ENCODE data around the gene ZNF142. TPM values are rescaled to one million over a fixed set of nuclear protein-coding genes. Genes with fewer than 3 reads are reported as not detected.

ZNF142 gene
- total RNA-seq, 4 donors from 2014 or later: 15.2 to 31.1 (median 20.1) TPM

DNA sequence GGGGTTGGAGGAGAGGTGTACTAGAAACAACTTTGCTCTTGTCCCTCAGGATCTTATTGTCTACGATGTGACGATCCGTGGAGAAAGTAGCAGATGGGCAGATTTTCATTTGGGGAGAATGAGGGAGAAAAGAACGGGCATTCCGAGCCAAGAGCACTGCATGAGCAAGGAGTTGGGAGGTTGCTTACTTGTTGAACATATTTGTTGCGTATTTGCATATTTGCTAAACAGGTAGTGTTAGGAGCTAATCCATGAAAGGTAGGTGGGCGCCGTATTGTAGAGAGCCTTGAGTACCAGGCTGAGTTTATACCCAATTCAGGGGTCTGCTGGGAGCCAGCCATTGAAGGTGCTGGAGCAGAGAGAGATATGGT, 550 bp upstream of the ZNF142 start:
- TF ChIP-seq POLR2A (IDR thresholded peaks at IDR 0.05): no peak
- TF ChIP-seq, protein P1, sequence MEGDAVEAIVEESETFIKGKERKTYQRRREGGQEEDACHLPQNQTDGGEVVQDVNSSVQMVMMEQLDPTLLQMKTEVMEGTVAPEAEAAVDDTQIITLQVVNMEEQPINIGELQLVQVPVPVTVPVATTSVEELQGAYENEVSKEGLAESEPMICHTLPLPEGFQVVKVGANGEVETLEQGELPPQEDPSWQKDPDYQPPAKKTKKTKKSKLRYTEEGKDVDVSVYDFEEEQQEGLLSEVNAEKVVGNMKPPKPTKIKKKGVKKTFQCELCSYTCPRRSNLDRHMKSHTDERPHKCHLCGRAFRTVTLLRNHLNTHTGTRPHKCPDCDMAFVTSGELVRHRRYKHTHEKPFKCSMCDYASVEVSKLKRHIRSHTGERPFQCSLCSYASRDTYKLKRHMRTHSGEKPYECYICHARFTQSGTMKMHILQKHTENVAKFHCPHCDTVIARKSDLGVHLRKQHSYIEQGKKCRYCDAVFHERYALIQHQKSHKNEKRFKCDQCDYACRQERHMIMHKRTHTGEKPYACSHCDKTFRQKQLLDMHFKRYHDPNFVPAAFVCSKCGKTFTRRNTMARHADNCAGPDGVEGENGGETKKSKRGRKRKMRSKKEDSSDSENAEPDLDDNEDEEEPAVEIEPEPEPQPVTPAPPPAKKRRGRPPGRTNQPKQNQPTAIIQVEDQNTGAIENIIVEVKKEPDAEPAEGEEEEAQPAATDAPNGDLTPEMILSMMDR (IDR thresholded peaks at IDR 0.05): no peak
- intact Hi-C loops (cut with DNase I; ENCODE audit: low total_unique reads): no loop called here
- WGBS, 2 donors: 14 to 19% methylated on average over 8 of the region's 8 CpGs
- H3K4me3 ChIP-seq (ENCODE audit: low read depth, poor library complexity, severe bottlenecking): peak overlapping the region; percentile 58
- DNase-seq (ENCODE audit: low spot score in 2 of 2): no peak

DNA sequence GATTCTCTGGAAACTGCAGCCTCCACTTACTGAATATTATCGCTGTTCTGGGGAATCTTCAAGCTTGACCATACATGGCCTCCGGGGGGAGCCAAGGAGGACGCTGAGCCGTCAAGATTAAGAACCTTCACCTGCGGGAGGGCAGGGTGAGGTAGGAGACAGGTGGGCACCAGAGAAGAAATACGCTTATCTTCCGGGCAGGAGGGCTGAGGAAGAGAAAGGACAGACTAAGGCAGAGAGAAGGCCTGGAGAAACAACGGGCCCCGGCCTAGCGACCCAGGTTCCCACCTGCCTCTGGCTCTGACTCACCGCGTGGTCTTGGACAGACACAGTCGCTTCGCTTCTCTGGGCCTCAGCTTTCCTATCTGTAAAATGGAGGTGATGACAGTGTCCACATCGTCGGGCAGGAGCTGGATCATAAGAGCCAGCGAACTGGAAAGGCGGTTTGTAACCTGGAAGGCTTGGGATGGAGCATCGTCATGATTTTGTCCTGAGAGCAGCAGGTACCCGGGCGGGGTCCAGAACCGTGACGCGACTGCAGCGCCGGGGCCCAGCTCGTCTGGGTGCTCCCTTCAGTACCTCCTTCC, 659 bp downstream of the ZNF142 start:
- intact Hi-C loops (cut with DNase I; ENCODE audit: low total_unique reads): no loop called here
- DNase-seq (ENCODE audit: low spot score in 2 of 2): no peak

DNA sequence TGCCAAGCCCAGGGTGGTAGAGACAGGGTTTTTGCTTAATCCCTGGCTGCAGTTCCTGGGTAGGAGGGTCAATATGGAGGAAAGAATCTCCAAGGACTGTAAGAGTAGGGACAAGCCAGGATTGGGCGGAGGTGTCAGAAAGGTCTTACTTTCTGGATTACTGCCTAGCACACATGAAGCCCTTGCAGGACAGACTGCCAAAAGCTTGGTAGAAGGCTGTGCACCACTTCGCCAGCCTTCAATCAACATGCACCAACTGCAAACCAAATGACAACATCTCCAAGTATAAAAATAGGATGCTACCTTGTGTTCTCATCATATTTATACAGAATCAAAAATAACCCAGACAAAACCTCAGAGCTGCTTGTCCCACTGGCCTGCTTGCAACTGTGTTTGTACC, 3.7 kb downstream of the ZNF142 start:
- H3K4me3 ChIP-seq (ENCODE audit: low read depth, poor library complexity, severe bottlenecking): no peak overlapping the region
- intact Hi-C loops (cut with DNase I; ENCODE audit: low total_unique reads): no loop called here
- TF ChIP-seq, protein P1 (IDR thresholded peaks at IDR 0.05): no peak
- no peak for TF ChIP-seq POLR2A (IDR thresholded peaks at IDR 0.05)
- WGBS, 2 donors: 72 to 85% methylated on average over 2 of the region's 2 CpGs
- DNase-seq (ENCODE audit: low spot score in 2 of 2): no peak

More for the DNA sequence above, 659 bp downstream of the ZNF142 start:
- no peak for TF ChIP-seq POLR2A (IDR thresholded peaks at IDR 0.05)
- TF ChIP-seq, protein P1 (IDR thresholded peaks at IDR 0.05): no peak
- H3K4me3 ChIP-seq (ENCODE audit: low read depth, poor library complexity, severe bottlenecking): peak overlapping the region; percentile 58
- WGBS, 2 donors: 2% methylated on average over 26 to 27 of the region's 27 CpGs

DNA sequence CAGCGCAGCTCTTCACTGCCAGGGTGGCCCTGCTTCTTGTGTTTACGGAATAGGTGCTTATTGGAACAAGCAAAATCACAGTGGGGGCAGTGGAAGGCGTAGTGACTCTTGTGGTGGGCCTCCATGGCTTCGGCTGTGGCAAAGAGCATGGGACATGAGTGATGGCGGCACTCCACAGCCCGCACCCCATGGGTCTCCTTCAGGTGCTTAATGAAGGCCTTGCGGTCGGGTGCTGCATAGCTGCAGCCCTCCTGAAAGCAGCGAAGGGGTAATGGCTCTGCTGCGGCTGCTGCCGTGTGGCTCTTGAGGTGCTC, 10.7 kb downstream of the ZNF142 start:
- intact Hi-C loops (cut with DNase I; ENCODE audit: low total_unique reads): no loop called here

DNA sequence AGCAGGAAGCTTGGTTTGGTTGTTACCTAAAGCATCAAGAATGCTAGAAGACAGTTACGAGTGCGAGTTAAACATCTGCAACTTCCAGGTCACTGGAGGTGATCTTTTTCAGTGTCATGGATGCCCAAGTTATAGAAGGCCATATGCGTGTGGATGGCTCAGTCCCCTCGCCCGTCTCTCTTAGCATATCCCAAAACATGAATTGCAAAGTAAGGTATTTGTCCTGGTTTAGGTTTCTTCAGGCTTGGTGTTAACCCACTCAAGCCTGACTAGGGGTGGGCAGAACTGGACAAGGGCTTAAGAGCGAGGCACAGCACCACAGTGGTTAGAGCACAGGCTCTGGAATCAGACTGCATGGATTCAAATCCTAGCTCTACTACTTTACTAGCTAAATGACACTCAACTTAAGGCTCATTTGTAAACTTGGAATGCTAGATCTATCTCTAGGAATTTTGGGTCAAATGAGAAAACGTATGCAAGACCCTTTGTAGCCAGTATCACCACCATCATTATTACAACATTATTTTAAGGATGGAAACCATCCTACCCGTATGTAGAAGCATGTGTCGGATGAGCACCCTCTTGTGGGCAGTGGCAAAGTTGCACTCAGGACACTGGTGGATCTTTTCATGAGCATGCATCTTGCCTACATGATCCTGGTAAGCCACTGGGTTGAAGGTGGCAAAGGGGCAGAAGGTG, 11.2 kb downstream of the ZNF142 start:
- DNase-seq (ENCODE audit: low spot score in 2 of 2): no peak
- TF ChIP-seq, protein P1 (IDR thresholded peaks at IDR 0.05): peak in 1 of 3 donors; percentile 73
- no peak for TF ChIP-seq POLR2A (IDR thresholded peaks at IDR 0.05)
- no peak overlapping the region for H3K4me3 ChIP-seq (ENCODE audit: low read depth, poor library complexity, severe bottlenecking)
- 66 to 73% methylated on average over 9 of the region's 9 CpGs for WGBS, 2 donors
- intact Hi-C loops (cut with DNase I; ENCODE audit: low total_unique reads): no loop called here

More for the DNA sequence above, 10.7 kb downstream of the ZNF142 start:
- H3K4me3 ChIP-seq (ENCODE audit: low read depth, poor library complexity, severe bottlenecking): no peak overlapping the region
- no peak for TF ChIP-seq POLR2A (IDR thresholded peaks at IDR 0.05)
- TF ChIP-seq, protein P1 (IDR thresholded peaks at IDR 0.05): no peak
- 85 to 92% methylated on average over 11 of the region's 11 CpGs for WGBS, 2 donors
- no peak for DNase-seq (ENCODE audit: low spot score in 2 of 2)

All from lower leg skin (tissue), 4 donors.